BJ (cell line): ENCODE measurements around the gene ENO1. TPM values are rescaled to one million over a fixed set of nuclear protein-coding genes. Genes with fewer than 3 reads are reported as not detected.

Experiments used
- CTCF ChIA-PET: fragments of 350-600 bp; formaldehyde crosslinking; extraction: SDS; loops from one replicate; lab custom pipeline; 2021; ENCODE audit warnings: antibody characterized with exemption, inconsistent platforms; lab: Yijun Ruan, JAX
- POLR2A ChIA-PET: fragments of 300-600 bp; sonication (Branson Sonifier 250); formaldehyde crosslinking; extraction: SDS; loops from one replicate; lab custom pipeline; 2021; ENCODE audit warnings: antibody characterized with exemption; lab: Charles Lee
- DNase-seq: peaks from one replicate; pipeline ENCODE4 v3.0.0-alpha.2; 2011; ENCODE audit warnings: low read depth
- H3K27me3 ChIP-seq: 2 replicates; pipeline ENCODE4 v1.6.0; 2011; ENCODE audit warnings: low read length; ENCODE audit not compliant: control insufficient read depth, insufficient read depth
- H3K36me3 ChIP-seq: 2 replicates; pipeline ENCODE4 v1.5.1; 2011; ENCODE audit warnings: low read length; ENCODE audit not compliant: control insufficient read depth, insufficient read depth
- H3K4me3 ChIP-seq: 2 replicates; pipeline ENCODE4 v1.5.1; 2011; ENCODE audit warnings: low read depth, mild to moderate bottlenecking, control low read depth, low read length
- CTCF ChIP-seq: IDR thresholded peaks from 2 replicates; pipeline ENCODE4 v1.5.1; 2011; ENCODE audit warnings: low read depth, mild to moderate bottlenecking, control low read depth, inconsistent platforms, low read length, moderate library complexity; ENCODE audit not compliant: insufficient read depth
- polyA plus RNA-seq: library from polyadenylated mRNA; depleted of rRNA; stranded (reverse); fragments of >200 nt; gene quantifications from 2 replicates; pipeline ENCODE4 v1.2.3, GENCODE V29; 2011

The ENO1 gene
- polyA plus RNA-seq, 1 experiment = 2,253 TPM

- POLR2A ChIA-PET = interaction anchor here (0.7 kb wide), 1 partner anchor 34 kb away, joined by 3 read pairs; no protein-coding TSS in a partner anchor
- Histone ChIP-seq H3K36me3 (no peaks in the 10 kb centered on the region), H3K27me3 (peaks cover 3% of the 10 kb centered on the region; the same call in 1 of the 2 replicates), H3K4me3 (no peak overlapping the region)
- no peak for DNase-seq
- CTCF ChIA-PET = interaction anchor here (2.0 kb wide), 1 partner anchor 13 kb away, joined by 6 read pairs; no protein-coding TSS in a partner anchor
- no peak for TF ChIP-seq CTCF
These were observed 33.1 kb downstream of the ENO1 start for GRCh38 chr1:8845104-8846097.

- POLR2A ChIA-PET = no interaction called here
- DNase-seq = no peak
These were observed 33.9 kb downstream of the ENO1 start for GRCh38 chr1:8844501-8845006.

DNA sequence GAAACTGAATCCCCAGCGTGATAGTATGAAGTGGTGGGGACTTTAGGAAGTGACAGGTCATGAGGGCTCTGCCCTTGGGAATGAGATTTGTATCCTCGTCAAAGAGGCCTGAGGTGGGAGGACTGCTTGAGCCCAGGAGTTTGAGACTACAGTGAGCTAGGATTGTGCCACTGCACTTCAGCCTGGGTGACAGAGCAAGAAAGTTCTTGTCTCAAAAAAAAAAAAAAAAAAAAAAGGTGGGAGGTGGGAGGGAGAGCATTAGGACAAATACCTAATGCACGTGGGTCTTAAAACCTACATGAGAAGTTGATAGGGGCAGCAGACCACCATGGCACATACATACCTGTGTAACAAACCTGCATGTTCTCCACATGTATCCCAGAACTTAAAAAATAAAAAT lies 37.1 kb downstream of the ENO1 start:
- Histone ChIP-seq H3K4me3 (no peak overlapping the region), H3K36me3 (no peaks in the 10 kb centered on the region), H3K27me3 (peaks cover 3% of the 10 kb centered on the region; the same call in 1 of the 2 replicates)
- ChIA-PET POLR2A (no interaction called here), CTCF (interaction anchor here (1.3 kb wide), 1 partner anchor 17 kb away, joined by 3 read pairs; no protein-coding TSS in a partner anchor)
- no peak for DNase-seq
- TF ChIP-seq CTCF = no peak

More at GRCh38 chr1:8844501-8845006, 33.9 kb downstream of the ENO1 start:
- H3K4me3 ChIP-seq = no peak overlapping the region
- CTCF ChIA-PET = interaction anchor here (0.9 to 2.0 kb wide), 2 partner anchors 9 to 14 kb away, joined by 3 to 6 read pairs; no protein-coding TSS in a partner anchor
- peaks cover 3% of the 10 kb centered on the region; the same call in 1 of the 2 replicates for H3K27me3 ChIP-seq
- no peaks in the 10 kb centered on the region for H3K36me3 ChIP-seq
- TF ChIP-seq CTCF = no peak

GRCh38 chr1:8839990-8840389 lies 38.5 kb downstream of the ENO1 start:
- CTCF ChIA-PET = interaction anchor here (0.9 to 3.9 kb wide), 4 partner anchors 9 to 279 kb away, joined by 3 to 40 read pairs (median 6); no protein-coding TSS in a partner anchor

More at GRCh38 chr1:8839990-8840389, 38.5 kb downstream of the ENO1 start:
- DNase-seq = no peak
- POLR2A ChIA-PET = no interaction called here
- Histone ChIP-seq H3K27me3 (peaks cover 3% of the 10 kb centered on the region), H3K4me3 (no peak overlapping the region), H3K36me3 (no peaks in the 10 kb centered on the region)
- no peak for TF ChIP-seq CTCF
